ENCODE data around the gene UNC79.

UNC79 gene

GRCh38 chr14:93733231-93733630, 302.5 kb downstream of the UNC79 start:
- no peak for DNase-seq

- DNase-seq: no peak
Observed at GRCh38 chr14:93733631-93734030, 302.9 kb downstream of the UNC79 start.

- no peak for DNase-seq
Observed at GRCh38 chr14:93734086-93734822, 303.5 kb downstream of the UNC79 start.

- no peak for DNase-seq
Observed at GRCh38 chr14:93735206-93735605, 304.5 kb downstream of the UNC79 start.

GRCh38 chr14:93736378-93737014, 305.8 kb downstream of the UNC79 start:
- DNase-seq: no peak

GRCh38 chr14:93737634-93738033, 306.9 kb downstream of the UNC79 start:
- DNase-seq: no peak

GRCh38 chr14:93741556-93742230, 311.0 kb downstream of the UNC79 start:
- DNase-seq: no peak

GRCh38 chr14:93742761-93743160, 312.0 kb downstream of the UNC79 start:
- no peak for DNase-seq

- no peak for DNase-seq
Observed at GRCh38 chr14:93743270-93744060, 312.7 kb downstream of the UNC79 start.

GRCh38 chr14:93744176-93744575, 313.4 kb downstream of the UNC79 start:
- DNase-seq: no peak

- DNase-seq: no peak
Observed at GRCh38 chr14:93744876-93745275, 314.1 kb downstream of the UNC79 start.

GRCh38 chr14:93745603-93746273, 315.0 kb downstream of the UNC79 start:
- DNase-seq: no peak

- DNase-seq: no peak
Observed at GRCh38 chr14:93747102-93747501, 316.4 kb downstream of the UNC79 start.

- no peak for DNase-seq
Observed at GRCh38 chr14:93747560-93747959, 316.8 kb downstream of the UNC79 start.

GRCh38 chr14:93748208-93749075, 317.7 kb downstream of the UNC79 start:
- DNase-seq: no peak

- no peak for DNase-seq
Observed at GRCh38 chr14:93749076-93749420, 318.3 kb downstream of the UNC79 start.

- DNase-seq: no peak
Observed at GRCh38 chr14:93751946-93752655, 321.4 kb downstream of the UNC79 start.

GRCh38 chr14:93752980-93753561, 322.3 kb downstream of the UNC79 start:
- DNase-seq: no peak

GRCh38 chr14:93753647-93754046, 322.9 kb downstream of the UNC79 start:
- no peak for DNase-seq

- DNase-seq: no peak
Observed at GRCh38 chr14:93757206-93757605, 326.5 kb downstream of the UNC79 start.
